Gastroesophageal sphincter (tissue), 4 donors: ENCODE results near the gene ST7. TPM values are rescaled to one million over a fixed set of nuclear protein-coding genes. Genes with fewer than 3 reads are reported as not detected.

Experiments used
- ATAC-seq: fragments of 150-250 bp; one replicate; pipeline ENCODE4 v1.9.1; 2016; ENCODE audit warnings: mild to moderate bottlenecking, moderate library complexity
- H3K27ac ChIP-seq, 4 donors: fragments of 200-600 bp; sonication (generic) in 3 of 4; 1 replicate in 3 of 4; 2 replicates in 1 of 4; pipeline ENCODE4 v1.5.1; 2016 to 2019
- H3K27me3 ChIP-seq: fragments of 200-600 bp; sonication (generic); one replicate; pipeline ENCODE4 v1.5.1; 2019
- H3K36me3 ChIP-seq, 2 donors: fragments of 200-600 bp; sonication (generic); one replicate each; pipeline ENCODE4 v1.5.1; 2019; ENCODE audit warnings: control low read depth in 1 of 2
- H3K4me1 ChIP-seq, 3 donors: fragments of 200-600 bp; sonication (generic); 1 replicate in 2 of 3; 2 replicates in 1 of 3; pipeline ENCODE4 v1.5.1; 2016 to 2019; ENCODE audit warnings: control low read depth in 2 of 3
- H3K4me3 ChIP-seq, 2 donors: fragments of 200-600 bp; sonication (generic); one replicate each; pipeline ENCODE4 v1.5.1; 2019; ENCODE audit warnings: mild to moderate bottlenecking in 1 of 2, moderate library complexity in 1 of 2
- H3K9me3 ChIP-seq, 3 donors: fragments of 200-600 bp; sonication (generic); one replicate each; pipeline ENCODE4 v1.5.1; 2017 to 2019; ENCODE audit warnings: control low read depth in 2 of 3
- EP300 ChIP-seq: sonication (generic); formaldehyde crosslinking; IDR thresholded peaks from one replicate; pipeline ENCODE4 v1.6.1; 2017; ENCODE audit warnings: antibody characterized with exemption, mild to moderate bottlenecking
- POLR2A ChIP-seq, 2 donors: fragments of 450-650 bp; IDR thresholded peaks; one replicate each; pipeline ENCODE4 v1.6.1; 2017; ENCODE audit warnings: antibody characterized with exemption in 2 of 2, mild to moderate bottlenecking in 2 of 2, moderate library complexity in 1 of 2
- POLR2AphosphoS5 ChIP-seq: sonication (generic); formaldehyde crosslinking; IDR thresholded peaks from one replicate; pipeline ENCODE4 v1.6.1; 2017; ENCODE audit warnings: antibody characterized with exemption
- WGBS, 2 donors: methylation state at CpG; one replicate each; pipeline ENCODE4 v1.1.5; 2018; ENCODE audit warnings: low coverage in 1 of 2; 5-methylcytosine and 5-hydroxymethylcytosine counted together
- total RNA-seq, 4 donors: library from RNA; depleted of rRNA; stranded (reverse); fragments of >200 nt; gene quantifications; one replicate each; pipeline ENCODE4 v1.1.0, GENCODE V29; 2016
- TF ChIP-seq, protein P1 (sequence below), 4 experiments: fragments of 200-600 bp in 2 of 4; fragments of 450-650 bp in 2 of 4; sonication (generic) in 1 of 4; IDR thresholded peaks; one replicate each; pipeline ENCODE4 v1.5.1; 2017 to 2019; ENCODE audit warnings: antibody characterized with exemption in 4 of 4, mild to moderate bottlenecking in 2 of 4, moderate library complexity in 2 of 4

ST7 gene
- total RNA-seq, 4 donors from 2014 or later, result 19.1 to 43.9 (median 24.2) TPM

DNA sequence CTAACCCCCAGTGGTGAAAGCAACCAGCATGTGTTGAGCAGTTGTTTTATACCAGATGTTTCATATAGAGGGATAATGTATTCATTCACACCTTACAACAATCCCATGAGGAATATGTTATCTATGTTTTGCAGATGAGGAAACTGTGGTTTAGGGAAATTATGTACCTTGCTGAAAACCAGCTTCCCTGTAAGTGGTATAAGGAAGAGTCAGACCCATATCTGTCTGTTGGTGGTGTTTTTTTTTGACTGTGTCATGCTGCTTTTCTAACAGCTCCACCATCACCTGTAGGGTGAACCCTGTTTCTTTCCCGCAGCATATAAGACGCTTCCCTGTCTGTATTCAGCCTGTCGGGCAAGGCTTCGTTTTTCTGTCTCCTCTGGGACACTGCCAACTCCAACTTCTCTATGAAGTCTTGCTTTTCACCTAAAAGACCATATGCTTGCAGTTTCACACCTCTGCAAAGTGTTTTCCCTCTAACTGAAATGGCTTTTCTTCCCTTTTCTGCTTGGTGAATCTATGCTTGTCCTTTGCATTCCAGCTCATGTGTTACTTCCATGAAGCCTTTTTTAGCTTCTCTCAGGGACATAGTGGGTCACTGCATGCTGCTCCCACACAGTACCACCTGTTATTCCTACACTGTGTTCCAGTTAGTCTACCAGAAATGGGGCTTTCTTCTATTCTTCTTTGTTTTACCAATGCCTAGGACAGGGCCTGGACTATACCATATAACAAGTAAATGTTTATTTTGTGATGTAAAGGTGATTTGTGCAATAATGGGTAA lies 92.8 kb downstream of the ST7 start:
- no peak overlapping the region for H3K4me3 ChIP-seq
- H3K9me3 ChIP-seq, result no peaks in the 10 kb centered on the region
- H3K4me1 ChIP-seq, result peaks cover 14 to 70% (median 16%) of the 10 kb centered on the region in 3 donors
- no peak for ATAC-seq
- H3K27ac ChIP-seq, result no peak overlapping the region
- 61 to 87% methylated on average over 4 of the region's 4 CpGs for WGBS, 2 donors
- no peaks in the 10 kb centered on the region for H3K27me3 ChIP-seq
- TF ChIP-seq, protein P1, sequence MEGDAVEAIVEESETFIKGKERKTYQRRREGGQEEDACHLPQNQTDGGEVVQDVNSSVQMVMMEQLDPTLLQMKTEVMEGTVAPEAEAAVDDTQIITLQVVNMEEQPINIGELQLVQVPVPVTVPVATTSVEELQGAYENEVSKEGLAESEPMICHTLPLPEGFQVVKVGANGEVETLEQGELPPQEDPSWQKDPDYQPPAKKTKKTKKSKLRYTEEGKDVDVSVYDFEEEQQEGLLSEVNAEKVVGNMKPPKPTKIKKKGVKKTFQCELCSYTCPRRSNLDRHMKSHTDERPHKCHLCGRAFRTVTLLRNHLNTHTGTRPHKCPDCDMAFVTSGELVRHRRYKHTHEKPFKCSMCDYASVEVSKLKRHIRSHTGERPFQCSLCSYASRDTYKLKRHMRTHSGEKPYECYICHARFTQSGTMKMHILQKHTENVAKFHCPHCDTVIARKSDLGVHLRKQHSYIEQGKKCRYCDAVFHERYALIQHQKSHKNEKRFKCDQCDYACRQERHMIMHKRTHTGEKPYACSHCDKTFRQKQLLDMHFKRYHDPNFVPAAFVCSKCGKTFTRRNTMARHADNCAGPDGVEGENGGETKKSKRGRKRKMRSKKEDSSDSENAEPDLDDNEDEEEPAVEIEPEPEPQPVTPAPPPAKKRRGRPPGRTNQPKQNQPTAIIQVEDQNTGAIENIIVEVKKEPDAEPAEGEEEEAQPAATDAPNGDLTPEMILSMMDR (IDR thresholded peaks at IDR 0.05), result no peak
- TF ChIP-seq EP300, result no peak
- no peak for TF ChIP-seq POLR2A (IDR thresholded peaks at IDR 0.05)
- TF ChIP-seq POLR2AphosphoS5, result no peak
- H3K36me3 ChIP-seq, result no peaks in the 10 kb centered on the region

DNA sequence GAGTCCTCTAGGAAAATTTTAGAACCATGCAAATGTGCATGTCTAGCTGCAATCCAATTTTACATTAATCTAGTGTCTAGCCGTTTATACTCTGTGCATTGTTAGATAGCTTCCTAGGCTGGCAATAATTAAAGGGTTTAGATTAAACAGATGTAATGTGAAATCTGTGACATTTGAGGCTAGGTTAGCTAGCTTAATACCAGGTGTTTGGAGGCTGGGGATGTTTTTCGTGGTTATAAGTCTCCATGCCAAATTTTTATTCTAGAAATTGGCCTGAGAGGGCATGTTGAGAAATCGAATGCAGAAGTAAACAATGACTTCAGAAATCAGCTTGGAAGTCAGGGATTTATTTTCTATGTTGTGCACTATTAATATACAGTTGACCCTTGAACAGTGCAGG lies 94.2 kb downstream of the ST7 start:
- H3K36me3 ChIP-seq, result no peaks in the 10 kb centered on the region
- ATAC-seq, result peak; percentile 35
- no peak for TF ChIP-seq POLR2A (IDR thresholded peaks at IDR 0.05)
- TF ChIP-seq EP300, result no peak
- TF ChIP-seq, protein P1 (IDR thresholded peaks at IDR 0.05), result no peak
- no peak for TF ChIP-seq POLR2AphosphoS5
- H3K4me1 ChIP-seq, result peaks cover 14 to 76% (median 16%) of the 10 kb centered on the region in 3 donors
- no peaks in the 10 kb centered on the region for H3K9me3 ChIP-seq
- 3 to 28% methylated on average over 3 of the region's 3 CpGs for WGBS, 2 donors
- H3K27ac ChIP-seq, result no peak overlapping the region
- no peak overlapping the region for H3K4me3 ChIP-seq
- H3K27me3 ChIP-seq, result no peaks in the 10 kb centered on the region

DNA sequence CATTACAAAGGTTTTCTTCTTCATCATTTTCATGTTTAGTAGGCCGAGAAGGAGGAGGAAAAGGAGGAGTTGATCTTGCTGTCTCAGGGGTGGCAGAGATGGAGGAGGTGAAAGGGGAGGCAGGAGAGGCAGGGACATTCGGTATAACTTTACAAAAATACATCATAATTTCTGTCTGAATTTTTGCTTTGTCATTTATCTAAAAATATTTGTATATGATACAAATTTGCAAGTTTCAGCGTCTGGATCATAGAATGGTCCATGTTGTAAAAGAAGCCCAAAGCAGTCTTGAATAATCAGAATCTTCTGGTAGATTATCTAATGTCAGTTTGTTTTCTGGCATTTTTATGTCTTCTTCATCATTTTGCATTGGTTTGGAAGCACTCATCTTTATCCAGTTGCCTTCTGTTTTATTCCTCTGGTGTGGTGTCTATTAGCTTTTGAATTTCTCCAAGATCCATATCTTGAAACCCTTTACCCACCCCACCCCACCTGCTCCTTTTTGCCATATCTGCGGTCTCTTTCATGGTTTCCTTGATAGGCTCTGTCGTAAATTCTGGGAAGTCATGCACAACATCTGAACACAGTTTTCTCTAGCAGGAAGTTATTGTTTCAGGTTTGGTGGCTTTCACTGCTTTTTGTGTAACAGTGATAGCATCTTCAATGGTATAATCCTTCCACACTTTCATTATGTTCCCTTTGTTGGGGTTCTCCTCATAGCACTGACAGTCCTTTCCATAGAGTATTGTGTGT lies 95.0 kb downstream of the ST7 start:
- H3K9me3 ChIP-seq, result no peaks in the 10 kb centered on the region
- TF ChIP-seq POLR2A (IDR thresholded peaks at IDR 0.05) (no peak), EP300 (no peak), POLR2AphosphoS5 (no peak)
- TF ChIP-seq, protein P1 (IDR thresholded peaks at IDR 0.05), result no peak
- peaks cover 13 to 68% (median 14%) of the 10 kb centered on the region in 3 donors for H3K4me1 ChIP-seq
- 88 to 90% methylated on average over 4 of the region's 5 CpGs for WGBS, 2 donors
- H3K27ac ChIP-seq, result no peak overlapping the region
- no peak overlapping the region for H3K4me3 ChIP-seq
- H3K27me3 ChIP-seq, result no peaks in the 10 kb centered on the region
- no peak for ATAC-seq
- no peaks in the 10 kb centered on the region for H3K36me3 ChIP-seq

DNA sequence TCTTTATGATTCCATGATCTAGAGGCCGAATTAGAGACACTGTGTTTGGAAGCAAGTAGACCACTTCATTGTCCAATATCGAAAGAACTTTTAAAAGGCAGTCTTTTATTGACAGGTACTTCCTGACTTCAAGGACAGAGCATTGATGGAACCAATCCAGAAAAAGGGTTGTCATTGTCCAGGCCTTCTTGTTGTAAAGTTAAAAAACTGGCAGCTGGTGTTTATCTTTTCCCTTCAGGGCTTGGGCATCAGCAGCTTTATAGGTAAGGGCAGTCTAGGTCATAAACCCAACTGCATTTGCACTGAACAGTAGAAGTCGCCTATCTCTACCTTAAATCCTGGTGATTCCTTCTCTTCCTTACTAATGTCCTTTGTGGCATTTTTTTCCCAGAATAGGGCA lies 95.6 kb downstream of the ST7 start:
- 91 to 93% methylated on average over 3 of the region's 3 CpGs for WGBS, 2 donors
- Histone ChIP-seq H3K4me1 (peaks cover 9 to 62% (median 11%) of the 10 kb centered on the region in 3 donors), H3K36me3 (no peaks in the 10 kb centered on the region), H3K27ac (no peak overlapping the region), H3K4me3 (no peak overlapping the region), H3K27me3 (no peaks in the 10 kb centered on the region), H3K9me3 (no peaks in the 10 kb centered on the region)
- TF ChIP-seq POLR2A (IDR thresholded peaks at IDR 0.05), result no peak
- TF ChIP-seq EP300, result no peak
- TF ChIP-seq, protein P1 (IDR thresholded peaks at IDR 0.05), result no peak
- no peak for TF ChIP-seq POLR2AphosphoS5
- ATAC-seq, result no peak
